Thyroid gland (tissue), 4 donors: ENCODE measurements around the gene NBAS. TPM values are rescaled to one million over a fixed set of nuclear protein-coding genes. Genes with fewer than 3 reads are reported as not detected.
"Not testable (repeated sequence)": the region's sequence is repeated elsewhere in the genome, so short reads cannot be mapped to it uniquely, and the experiment has no call there.

ENCODE experiments used
- DNase-seq, 2 donors: peaks; one replicate each; pipeline ENCODE4 v3.0.0-alpha.2; 2019
- H3K27ac ChIP-seq, 3 donors: fragments of 200-600 bp; sonication (generic); 1 replicate in 2 of 3; 2 replicates in 1 of 3; pipeline ENCODE4 v1.5.1; 2016 to 2019; ENCODE audit warnings: mild to moderate bottlenecking in 1 of 3, moderate library complexity in 1 of 3
- H3K27me3 ChIP-seq: fragments of 200-600 bp; sonication (generic); one replicate; pipeline ENCODE4 v1.5.1; 2019
- H3K36me3 ChIP-seq, 2 donors: fragments of 200-600 bp; sonication (generic); one replicate each; pipeline ENCODE4 v1.5.1; 2016 to 2019
- H3K4me1 ChIP-seq, 2 donors: fragments of 200-600 bp; sonication (generic); one replicate each; pipeline ENCODE4 v1.5.1; 2017 to 2019
- H3K4me3 ChIP-seq, 3 donors: fragments of 200-600 bp; sonication (generic); replicated peaks in 1 of 3; 1 replicate in 2 of 3; 2 replicates in 1 of 3; pipeline ENCODE4 v1.5.1; 2016; ENCODE audit warnings: mild to moderate bottlenecking in 1 of 3
- H3K9me3 ChIP-seq: fragments of 200-600 bp; sonication (generic); one replicate; pipeline ENCODE4 v1.5.1; 2017
- CTCF ChIP-seq, 6 experiments: fragments of 200-600 bp in 3 of 6; fragments of 450-650 bp in 3 of 6; sonication (generic) in 3 of 6; IDR thresholded peaks; one replicate each; pipeline ENCODE4 v1.5.1; 2016 to 2019; ENCODE audit warnings: antibody characterized with exemption in 6 of 6, mild to moderate bottlenecking in 2 of 6, inconsistent platforms in 1 of 6, moderate library complexity in 1 of 6
- POLR2A ChIP-seq, 2 donors: fragments of 450-650 bp; IDR thresholded peaks; one replicate each; pipeline ENCODE4 v1.6.1; 2017; ENCODE audit warnings: antibody characterized with exemption in 2 of 2, mild to moderate bottlenecking in 2 of 2, moderate library complexity in 1 of 2
- WGBS, 2 donors: methylation state at CpG; one replicate each; pipeline ENCODE4 v1.1.5; 2017; 5-methylcytosine and 5-hydroxymethylcytosine counted together
- intact Hi-C: fragments of 100-400 bp; cut with DNase I; formaldehyde crosslinking; loops from one replicate; pipeline ENCODE4 v1.15.1; 2023
- total RNA-seq, 4 donors: library from RNA; depleted of rRNA; stranded (reverse); fragments of >200 nt; gene quantifications; one replicate each; pipeline ENCODE4 v1.2.3, GENCODE V29; 2016

NBAS gene
- total RNA-seq, 4 donors from 2014 or later, result 50.4 to 71.5 (median 54.7) TPM

- H3K4me3 ChIP-seq, result no peak overlapping the region
- H3K9me3 ChIP-seq, result no peaks in the 10 kb centered on the region
- WGBS, 2 donors, result 88 to 93% methylated on average over 3 of the region's 3 CpGs
- H3K4me1 ChIP-seq, result no peaks in the 10 kb centered on the region
- H3K36me3 ChIP-seq, result no peaks in the 10 kb centered on the region
- intact Hi-C loops, result no loop called here
- no peaks in the 10 kb centered on the region for H3K27me3 ChIP-seq
- no peak overlapping the region for H3K27ac ChIP-seq
- TF ChIP-seq POLR2A (IDR thresholded peaks at IDR 0.05) (no peak), CTCF (IDR thresholded peaks at IDR 0.05) (no peak)
- DNase-seq, result no peak
These were observed 307.3 kb downstream of the NBAS start for GRCh38 chr2:15253835-15254286.

- WGBS, 2 donors, result 96 to 97% methylated on average over 2 of the region's 2 CpGs
- Histone ChIP-seq H3K4me3 (no peak overlapping the region), H3K9me3 (no peaks in the 10 kb centered on the region), H3K27ac (no peak overlapping the region), H3K27me3 (no peaks in the 10 kb centered on the region), H3K4me1 (no peaks in the 10 kb centered on the region), H3K36me3 (no peaks in the 10 kb centered on the region)
- intact Hi-C loops, result no loop called here
- TF ChIP-seq POLR2A (IDR thresholded peaks at IDR 0.05) (no peak), CTCF (IDR thresholded peaks at IDR 0.05) (no peak)
- DNase-seq, result no peak
These were observed 307.9 kb downstream of the NBAS start for GRCh38 chr2:15253247-15253646.

- Histone ChIP-seq H3K27me3 (no peaks in the 10 kb centered on the region), H3K27ac (no peak overlapping the region), H3K9me3 (no peaks in the 10 kb centered on the region), H3K4me1 (no peaks in the 10 kb centered on the region), H3K36me3 (no peaks in the 10 kb centered on the region), H3K4me3 (no peak overlapping the region)
- TF ChIP-seq POLR2A (IDR thresholded peaks at IDR 0.05), result no peak
- 97 to 98% methylated on average over 3 of the region's 3 CpGs for WGBS, 2 donors
- intact Hi-C loops, result no loop called here
- DNase-seq, result no peak
These were observed 309.4 kb downstream of the NBAS start for GRCh38 chr2:15251753-15252152.

- H3K4me3 ChIP-seq, DNase-seq, H3K27me3 ChIP-seq, H3K9me3 ChIP-seq, H3K4me1 ChIP-seq, H3K27ac ChIP-seq, intact Hi-C loops, H3K36me3 ChIP-seq: not testable (repeated sequence)
- 96 to 97% methylated on average over 3 of the region's 3 CpGs for WGBS, 2 donors
These were observed 310.2 kb downstream of the NBAS start for GRCh38 chr2:15250946-15251345.

- Histone ChIP-seq H3K9me3 (no peaks in the 10 kb centered on the region), H3K36me3 (no peaks in the 10 kb centered on the region), H3K27me3 (no peaks in the 10 kb centered on the region), H3K4me1 (no peaks in the 10 kb centered on the region), H3K27ac (no peak overlapping the region), H3K4me3 (no peak overlapping the region)
- DNase-seq, result no peak
- TF ChIP-seq POLR2A (IDR thresholded peaks at IDR 0.05), result no peak
- TF ChIP-seq CTCF (IDR thresholded peaks at IDR 0.05), result no peak
- 70 to 73% methylated on average over 5 of the region's 5 CpGs for WGBS, 2 donors
- intact Hi-C loops, result no loop called here
These were observed 314.3 kb downstream of the NBAS start for GRCh38 chr2:15246870-15247269.

GRCh38 chr2:15243762-15244161 is 317.4 kb downstream of the NBAS start:
- intact Hi-C loops, result no loop called here
- H3K27ac ChIP-seq, result no peak overlapping the region
- WGBS, 2 donors, result 80 to 91% methylated on average over 6 of the region's 6 CpGs

More at GRCh38 chr2:15243762-15244161, 317.4 kb downstream of the NBAS start:
- DNase-seq, result no peak
- Histone ChIP-seq H3K4me3 (no peak overlapping the region), H3K27me3 (no peaks in the 10 kb centered on the region), H3K4me1 (no peaks in the 10 kb centered on the region), H3K9me3 (no peaks in the 10 kb centered on the region), H3K36me3 (no peaks in the 10 kb centered on the region)
- no peak for TF ChIP-seq CTCF (IDR thresholded peaks at IDR 0.05)
- no peak for TF ChIP-seq POLR2A (IDR thresholded peaks at IDR 0.05)
